ENCODE data around the gene VWA5B2.
A peak's percentile ranks its signal among the peaks of the same experiment; 100 is the strongest.

The VWA5B2 gene

DNA sequence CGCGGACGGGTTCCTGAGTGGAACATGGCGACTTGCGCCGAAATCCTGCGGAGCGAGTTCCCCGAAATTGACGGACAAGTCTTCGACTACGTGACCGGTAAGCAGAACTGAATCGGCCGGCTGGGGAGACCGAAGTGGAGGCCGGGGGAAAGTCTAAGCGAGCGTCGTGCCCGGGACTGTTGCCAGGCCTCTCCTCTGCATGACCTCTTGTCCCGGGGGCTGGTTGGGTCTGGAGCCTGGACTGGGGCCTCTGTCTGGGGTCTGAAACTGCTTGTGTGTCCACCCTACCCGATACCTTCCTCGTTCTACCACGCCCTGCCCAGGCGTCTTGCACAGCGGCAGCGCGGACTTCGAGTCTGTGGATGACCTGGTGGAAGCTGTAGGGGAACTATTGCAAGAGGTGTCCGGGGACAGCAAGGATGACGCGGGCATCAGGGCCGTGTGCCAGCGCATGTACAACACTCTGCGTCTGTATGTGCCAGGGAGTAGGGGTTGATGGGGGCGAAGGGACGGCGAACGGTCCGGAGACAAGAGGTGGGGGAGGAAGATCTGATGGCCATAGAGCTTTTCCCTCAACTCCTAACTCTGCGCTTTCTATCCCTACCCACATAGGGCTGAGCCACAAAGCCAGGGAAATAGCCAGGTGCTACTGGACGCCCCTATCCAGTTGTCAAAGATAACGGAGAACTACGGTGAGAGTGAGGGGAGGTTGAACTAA lies 43.0 kb upstream of the VWA5B2 start, which contains the start of gene ABCF3:
ABCF3 (plus strand) TSS at position 16 of the 718 bp plus-strand sequence; CDS start at position 25, 9 bp downstream.
- in situ Hi-C loops (cut with HindIII; ENCODE audit: low sequenced_read_pairs): no loop called here
- TF ChIP-seq, protein P1, sequence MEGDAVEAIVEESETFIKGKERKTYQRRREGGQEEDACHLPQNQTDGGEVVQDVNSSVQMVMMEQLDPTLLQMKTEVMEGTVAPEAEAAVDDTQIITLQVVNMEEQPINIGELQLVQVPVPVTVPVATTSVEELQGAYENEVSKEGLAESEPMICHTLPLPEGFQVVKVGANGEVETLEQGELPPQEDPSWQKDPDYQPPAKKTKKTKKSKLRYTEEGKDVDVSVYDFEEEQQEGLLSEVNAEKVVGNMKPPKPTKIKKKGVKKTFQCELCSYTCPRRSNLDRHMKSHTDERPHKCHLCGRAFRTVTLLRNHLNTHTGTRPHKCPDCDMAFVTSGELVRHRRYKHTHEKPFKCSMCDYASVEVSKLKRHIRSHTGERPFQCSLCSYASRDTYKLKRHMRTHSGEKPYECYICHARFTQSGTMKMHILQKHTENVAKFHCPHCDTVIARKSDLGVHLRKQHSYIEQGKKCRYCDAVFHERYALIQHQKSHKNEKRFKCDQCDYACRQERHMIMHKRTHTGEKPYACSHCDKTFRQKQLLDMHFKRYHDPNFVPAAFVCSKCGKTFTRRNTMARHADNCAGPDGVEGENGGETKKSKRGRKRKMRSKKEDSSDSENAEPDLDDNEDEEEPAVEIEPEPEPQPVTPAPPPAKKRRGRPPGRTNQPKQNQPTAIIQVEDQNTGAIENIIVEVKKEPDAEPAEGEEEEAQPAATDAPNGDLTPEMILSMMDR (IDR thresholded peaks at IDR 0.05; ENCODE audit: low read depth, low read length, missing control alignments): no peak
- DNase-seq (ENCODE audit: low read depth): no peak
- peak within 1 kb of the TSS; percentile 99 for H3K4me3 ChIP-seq (ENCODE audit: low read depth, low read length)

DNA sequence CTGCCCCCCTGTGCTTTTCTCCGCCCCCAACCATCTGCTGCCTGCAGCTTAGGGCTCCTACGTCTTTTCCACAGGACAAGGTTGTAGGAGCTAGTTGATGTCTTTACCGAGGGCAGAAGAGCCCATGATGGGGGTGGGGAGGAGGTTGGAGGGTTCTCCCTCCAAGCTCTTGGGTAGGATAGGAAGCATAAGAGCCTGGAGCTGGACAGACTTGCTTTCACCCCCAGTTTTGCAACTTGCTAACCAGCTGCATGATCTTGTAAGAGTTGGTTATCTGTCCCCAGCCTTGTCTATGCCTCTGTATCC lies 42.5 kb upstream of the VWA5B2 start:
- DNase-seq (ENCODE audit: low read depth): no peak
- TF ChIP-seq, protein P1 (IDR thresholded peaks at IDR 0.05; ENCODE audit: low read depth, low read length, missing control alignments): no peak
- in situ Hi-C loops (cut with HindIII; ENCODE audit: low sequenced_read_pairs): no loop called here
- peak overlapping the region; percentile 99 for H3K4me3 ChIP-seq (ENCODE audit: low read depth, low read length)

DNA sequence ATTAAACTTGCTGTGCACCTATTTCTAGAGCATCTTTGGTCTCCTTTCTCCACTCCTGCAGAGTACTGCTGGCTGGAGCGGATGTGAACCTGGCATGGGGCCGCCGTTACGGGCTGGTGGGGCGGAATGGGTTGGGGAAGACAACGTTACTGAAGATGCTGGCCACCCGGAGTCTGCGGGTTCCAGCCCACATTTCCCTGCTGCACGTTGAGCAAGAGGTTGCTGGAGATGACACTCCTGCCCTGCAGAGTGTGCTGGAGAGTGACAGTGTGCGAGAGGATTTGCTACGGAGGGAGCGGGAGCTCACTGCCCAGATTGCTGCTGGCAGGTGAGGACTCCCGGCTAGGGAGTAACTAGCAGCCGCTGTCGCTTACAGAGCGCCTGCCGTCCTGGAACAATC lies 41.3 kb upstream of the VWA5B2 start:
- no peak for DNase-seq (ENCODE audit: low read depth)
- H3K4me3 ChIP-seq (ENCODE audit: low read depth, low read length): no peak overlapping the region
- in situ Hi-C loops (cut with HindIII; ENCODE audit: low sequenced_read_pairs): no loop called here
- TF ChIP-seq, protein P1 (IDR thresholded peaks at IDR 0.05; ENCODE audit: low read depth, low read length, missing control alignments): no peak

DNA sequence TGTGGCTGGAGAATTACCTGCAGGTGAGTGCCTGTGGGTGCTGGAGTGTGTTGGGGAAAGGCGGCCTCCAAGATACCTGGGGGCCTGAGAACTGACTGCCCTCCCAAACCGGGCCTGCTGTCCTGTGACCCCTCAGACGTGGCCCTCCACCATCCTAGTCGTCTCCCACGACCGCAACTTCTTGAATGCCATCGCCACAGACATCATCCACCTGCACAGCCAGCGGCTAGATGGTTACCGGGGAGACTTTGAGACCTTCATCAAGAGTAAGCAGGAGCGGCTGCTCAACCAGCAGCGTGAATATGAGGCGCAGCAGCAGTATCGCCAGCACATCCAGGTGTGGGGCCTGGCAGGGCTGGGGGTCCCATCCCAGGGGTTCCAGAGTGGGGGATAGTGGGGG lies 40.0 kb upstream of the VWA5B2 start:
- TF ChIP-seq, protein P1 (IDR thresholded peaks at IDR 0.05; ENCODE audit: low read depth, low read length, missing control alignments): no peak
- no peak overlapping the region for H3K4me3 ChIP-seq (ENCODE audit: low read depth, low read length)
- in situ Hi-C loops (cut with HindIII; ENCODE audit: low sequenced_read_pairs): no loop called here
- DNase-seq (ENCODE audit: low read depth): no peak

DNA sequence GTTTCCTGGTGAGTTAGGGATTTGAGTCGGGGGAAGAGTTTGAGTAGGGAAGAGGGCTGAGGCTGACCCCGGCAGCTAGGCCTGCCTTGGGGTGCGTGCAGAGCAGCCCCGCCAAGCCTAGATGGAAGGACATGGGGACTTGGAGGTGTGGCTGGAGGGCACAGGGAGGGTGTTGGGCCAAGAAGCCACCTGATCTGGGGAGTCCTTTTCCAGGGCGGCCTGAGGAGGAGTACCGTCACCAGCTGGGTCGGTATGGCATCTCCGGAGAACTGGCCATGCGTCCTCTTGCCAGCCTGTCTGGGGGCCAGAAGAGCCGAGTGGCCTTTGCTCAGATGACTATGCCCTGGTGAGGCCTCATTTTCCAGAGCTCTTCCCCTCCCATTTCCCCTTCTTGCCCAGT lies 36.5 kb upstream of the VWA5B2 start:
- DNase-seq (ENCODE audit: low read depth): no peak
- no peak overlapping the region for H3K4me3 ChIP-seq (ENCODE audit: low read depth, low read length)
- TF ChIP-seq, protein P1 (IDR thresholded peaks at IDR 0.05; ENCODE audit: low read depth, low read length, missing control alignments): no peak
- in situ Hi-C loops (cut with HindIII; ENCODE audit: low sequenced_read_pairs): no loop called here

DNA sequence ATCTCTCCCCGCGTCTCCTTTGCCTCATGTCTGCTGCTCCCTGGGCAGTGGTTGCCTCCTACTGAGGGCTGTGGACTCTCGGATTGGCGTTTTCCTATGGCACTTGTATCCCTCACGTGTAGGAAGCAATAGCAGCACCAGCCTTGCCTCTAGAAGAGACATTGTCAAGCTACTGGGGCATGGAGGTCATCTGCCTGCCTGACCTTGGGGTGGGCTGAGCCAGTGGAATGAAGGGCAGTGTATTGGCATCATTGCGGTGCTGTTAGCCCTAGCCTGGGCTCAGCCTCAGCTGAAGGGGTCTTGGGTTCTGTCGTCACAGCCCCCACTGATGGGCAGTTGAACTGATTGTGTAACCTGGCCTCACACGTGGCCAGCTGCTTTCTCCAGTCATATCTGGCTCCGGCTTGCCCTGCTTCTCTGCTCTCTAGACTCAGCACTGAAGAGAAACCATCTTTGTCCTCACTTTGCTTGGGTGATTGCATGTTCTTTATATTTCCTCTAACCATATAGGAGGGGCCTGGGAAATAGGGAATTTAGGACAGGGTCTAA lies 35.3 kb upstream of the VWA5B2 start:
- no peak for DNase-seq (ENCODE audit: low read depth)
- no peak overlapping the region for H3K4me3 ChIP-seq (ENCODE audit: low read depth, low read length)
- in situ Hi-C loops (cut with HindIII; ENCODE audit: low sequenced_read_pairs): no loop called here
- TF ChIP-seq, protein P1 (IDR thresholded peaks at IDR 0.05; ENCODE audit: low read depth, low read length, missing control alignments): no peak

Data from astrocyte of the cerebellum (primary cell).